GM12892 (cell line): ENCODE results near the gene DPEP3.
A peak's percentile ranks its signal among the peaks of the same experiment; 100 is the strongest.

Source experiments
- POLR2A ChIP-seq: IDR thresholded peaks from 2 replicates; pipeline ENCODE4 v1.6.1; 2011; ENCODE audit warnings: low read depth, low read length, control low read depth
- POLR2AphosphoS5 ChIP-seq: IDR thresholded peaks from 2 replicates; pipeline ENCODE4 v1.6.1; 2011; ENCODE audit warnings: low read depth, low read length, control low read depth

GRCh38 chr16:67933805-67934204 lies 46.5 kb downstream of the DPEP3 start:
- TF ChIP-seq POLR2AphosphoS5 (no peak; the same call in none of the 2 replicates), POLR2A (peak; percentile 59)
